Measurements from ENCODE around the gene PPP1R7.

DNA sequence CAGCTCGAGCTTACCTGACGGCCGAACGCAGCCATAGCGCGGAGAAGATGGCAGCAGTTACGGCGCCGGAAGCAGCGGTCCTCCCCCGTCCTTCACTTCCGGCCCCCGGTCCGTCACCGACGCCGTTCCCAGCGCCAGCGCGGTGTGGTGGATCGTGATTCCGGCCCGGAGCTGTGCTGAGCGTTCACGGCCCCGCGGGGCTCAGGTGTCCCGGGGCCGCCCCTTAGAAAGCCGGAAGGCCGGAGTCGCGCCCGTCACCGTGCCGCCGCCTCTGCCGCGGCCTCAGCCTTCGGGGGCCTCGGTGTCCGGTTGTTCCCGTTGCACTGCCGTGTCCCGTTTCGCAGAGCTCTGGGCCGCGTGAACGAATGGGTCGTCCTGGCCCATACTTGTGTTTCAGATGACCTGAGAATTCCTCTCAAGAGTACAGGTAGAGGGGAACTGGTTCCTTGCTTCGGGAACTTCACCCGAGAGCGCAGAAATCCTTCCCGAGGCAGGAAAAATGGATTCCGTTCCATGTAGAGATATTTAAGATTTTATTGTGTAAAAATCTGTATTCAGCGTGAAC, 47.9 kb upstream of the PPP1R7 start, which contains the start of gene MTERF4:
- TF ChIP-seq, protein P1, sequence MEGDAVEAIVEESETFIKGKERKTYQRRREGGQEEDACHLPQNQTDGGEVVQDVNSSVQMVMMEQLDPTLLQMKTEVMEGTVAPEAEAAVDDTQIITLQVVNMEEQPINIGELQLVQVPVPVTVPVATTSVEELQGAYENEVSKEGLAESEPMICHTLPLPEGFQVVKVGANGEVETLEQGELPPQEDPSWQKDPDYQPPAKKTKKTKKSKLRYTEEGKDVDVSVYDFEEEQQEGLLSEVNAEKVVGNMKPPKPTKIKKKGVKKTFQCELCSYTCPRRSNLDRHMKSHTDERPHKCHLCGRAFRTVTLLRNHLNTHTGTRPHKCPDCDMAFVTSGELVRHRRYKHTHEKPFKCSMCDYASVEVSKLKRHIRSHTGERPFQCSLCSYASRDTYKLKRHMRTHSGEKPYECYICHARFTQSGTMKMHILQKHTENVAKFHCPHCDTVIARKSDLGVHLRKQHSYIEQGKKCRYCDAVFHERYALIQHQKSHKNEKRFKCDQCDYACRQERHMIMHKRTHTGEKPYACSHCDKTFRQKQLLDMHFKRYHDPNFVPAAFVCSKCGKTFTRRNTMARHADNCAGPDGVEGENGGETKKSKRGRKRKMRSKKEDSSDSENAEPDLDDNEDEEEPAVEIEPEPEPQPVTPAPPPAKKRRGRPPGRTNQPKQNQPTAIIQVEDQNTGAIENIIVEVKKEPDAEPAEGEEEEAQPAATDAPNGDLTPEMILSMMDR (IDR thresholded peaks at IDR 0.05 in 8 of 11, conservative IDR thresholded peaks at IDR 0.05 in 3 of 11) = peak in 1 of 11 experiments; percentile 13
- peak; percentile 94 to 98 (median 94) for TF ChIP-seq POLR2AphosphoS5 (IDR thresholded peaks at IDR 0.05)
